ENCODE measurements around the gene SYPL1.

Gene SYPL1

DNA sequence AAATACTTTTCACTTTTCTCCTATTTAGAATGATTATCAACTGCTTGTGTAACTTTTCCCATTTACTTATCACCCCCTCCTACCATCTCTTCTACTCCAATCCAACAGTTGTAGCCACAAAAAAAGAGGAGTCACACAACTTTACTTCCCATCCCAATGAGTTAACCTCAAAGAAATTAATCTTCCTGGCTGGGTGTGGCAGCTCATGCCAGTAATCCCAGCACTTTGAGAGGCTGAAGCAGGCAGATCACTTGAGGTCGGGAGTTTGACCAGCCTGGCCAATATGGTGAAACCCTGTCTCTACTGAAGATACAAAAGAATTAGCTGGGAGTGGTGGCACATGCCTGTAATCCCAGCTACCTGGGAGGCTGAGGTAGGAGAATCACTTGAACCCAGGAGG lies 19.9 kb downstream of the SYPL1 start:
- no peak for DNase-seq (ENCODE audit: low read depth)

DNA sequence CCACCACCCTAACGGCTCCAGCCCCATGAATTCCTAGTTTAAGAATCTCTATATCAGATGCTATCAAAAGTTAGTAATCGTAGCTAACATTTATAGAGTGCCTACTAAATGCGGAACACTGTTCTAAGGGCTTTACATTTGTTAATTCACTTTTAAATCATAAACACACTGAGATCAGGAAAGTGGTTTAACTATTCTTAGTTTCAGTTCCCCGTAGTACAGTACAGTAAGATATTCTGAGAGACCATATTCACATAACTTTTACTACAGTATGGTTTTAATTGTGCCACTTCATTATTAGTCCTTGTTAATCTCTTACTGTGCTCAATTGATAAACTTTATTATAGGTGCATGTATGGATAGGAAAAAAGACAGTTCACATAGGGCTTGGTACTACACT lies 22.5 kb downstream of the SYPL1 start:
- no peak for DNase-seq (ENCODE audit: low read depth)

DNA sequence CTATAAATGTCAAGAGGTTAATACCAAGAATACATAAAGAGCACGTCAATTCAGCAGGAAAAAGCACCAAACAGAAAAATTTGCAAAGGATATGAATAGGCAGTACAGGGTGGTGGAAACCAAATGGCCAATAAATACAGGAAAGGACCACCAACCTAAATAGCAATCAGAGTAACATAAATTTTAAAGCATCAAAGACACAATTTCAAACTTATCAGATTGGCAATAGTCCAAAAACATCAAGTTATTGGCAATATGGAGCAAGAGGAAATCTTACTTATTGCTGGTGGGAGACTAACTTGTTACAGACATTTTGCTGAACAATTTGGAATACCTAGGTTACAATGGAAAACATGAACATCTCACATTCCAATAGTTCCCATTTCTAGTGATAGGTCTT lies 24.1 kb downstream of the SYPL1 start:
- DNase-seq (ENCODE audit: low read depth) = no peak

DNA sequence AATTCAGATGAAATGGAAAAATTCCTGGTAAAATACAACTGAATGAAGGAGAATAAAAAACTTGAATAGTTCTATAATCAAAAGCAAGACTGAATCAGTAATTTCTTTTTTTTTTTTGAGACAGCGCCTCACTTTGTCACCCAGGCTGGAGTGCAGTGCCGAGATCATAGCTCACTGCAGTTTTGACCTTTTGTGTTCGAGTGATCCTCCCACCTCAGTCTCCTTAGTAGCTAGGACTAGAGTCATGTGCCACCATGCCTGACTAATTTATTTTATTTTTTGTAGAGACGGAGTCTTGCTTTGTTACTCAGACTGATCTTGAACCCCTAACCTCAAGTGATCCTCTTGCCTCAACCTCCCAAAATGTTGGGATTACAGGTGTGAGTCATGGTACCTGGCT lies 26.1 kb downstream of the SYPL1 start:
- no peak for DNase-seq (ENCODE audit: low read depth)

DNA sequence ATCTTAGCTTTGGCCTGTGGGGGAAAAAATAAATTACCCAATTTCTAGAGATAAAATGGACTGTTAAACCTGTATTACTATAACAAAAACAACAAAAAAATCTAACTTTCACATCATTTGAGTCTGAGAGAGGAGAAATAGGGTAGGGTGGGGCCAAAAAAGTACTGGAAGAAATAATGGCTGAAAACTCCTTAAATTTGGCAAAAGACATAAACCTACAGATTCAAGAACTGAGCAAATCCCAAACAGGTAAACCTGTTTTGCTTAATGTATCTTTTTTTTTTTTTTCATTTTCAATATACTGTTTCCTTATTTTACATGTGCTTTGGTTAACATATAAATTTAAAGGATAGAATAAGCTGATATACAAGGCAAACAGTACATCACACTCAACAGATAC lies 27.1 kb downstream of the SYPL1 start:
- no peak for DNase-seq (ENCODE audit: low read depth)

DNA sequence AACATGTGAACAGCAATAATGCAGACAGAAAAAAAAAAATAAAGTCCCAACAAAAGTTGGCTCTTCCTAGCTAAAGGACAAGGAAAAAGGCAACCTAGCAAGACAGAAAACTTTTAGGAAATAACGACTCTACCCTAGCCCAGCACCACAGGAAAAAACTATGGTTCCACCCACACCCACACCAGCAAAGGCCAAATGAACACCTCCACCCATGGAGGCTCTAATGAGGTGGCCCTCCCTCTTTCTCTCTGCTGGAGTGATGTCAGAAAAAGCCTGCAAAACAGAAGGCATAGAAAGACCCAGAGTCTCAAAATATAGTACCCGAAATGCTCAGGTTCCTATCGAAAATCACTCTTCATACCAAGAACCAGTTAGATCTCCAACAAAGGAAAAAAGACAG lies 28.4 kb downstream of the SYPL1 start:
- DNase-seq (ENCODE audit: low read depth) = no peak

DNA sequence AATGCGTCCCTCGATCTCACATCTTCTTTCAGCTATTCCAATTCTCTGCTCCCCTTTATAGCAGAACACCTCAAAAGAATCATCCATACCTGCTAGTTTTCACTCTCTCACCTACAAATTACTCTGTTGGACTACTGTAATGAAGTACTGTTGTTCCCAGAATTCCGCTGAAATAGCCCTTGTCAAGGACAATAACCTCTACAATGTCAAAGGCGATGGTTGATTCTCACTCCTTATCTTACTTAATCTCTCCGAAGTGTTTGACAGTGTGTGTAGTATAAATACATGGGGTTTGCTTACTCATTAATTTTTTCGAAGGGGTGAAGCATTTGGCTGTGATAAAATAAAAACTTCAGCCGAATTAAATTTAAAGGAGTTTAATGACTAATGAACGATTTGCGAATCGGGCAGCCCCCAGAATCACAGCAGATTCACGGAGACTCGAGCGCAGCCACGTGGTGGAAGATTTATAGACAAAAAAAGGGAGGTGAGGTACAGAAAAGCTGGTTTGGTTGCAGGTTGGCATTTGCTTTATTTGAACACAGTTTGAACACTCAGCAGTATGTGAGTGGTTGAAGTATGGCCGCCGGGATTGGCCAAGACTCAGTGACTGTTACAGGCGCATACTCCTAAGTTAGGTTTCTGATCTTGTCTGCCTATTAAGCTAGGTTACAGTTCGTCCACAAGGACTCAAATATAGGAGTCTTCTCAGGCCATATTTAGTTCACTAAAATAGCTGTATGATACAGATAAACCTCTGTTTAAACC lies 29.8 kb downstream of the SYPL1 start:
- DNase-seq (ENCODE audit: low read depth) = no peak

DNA sequence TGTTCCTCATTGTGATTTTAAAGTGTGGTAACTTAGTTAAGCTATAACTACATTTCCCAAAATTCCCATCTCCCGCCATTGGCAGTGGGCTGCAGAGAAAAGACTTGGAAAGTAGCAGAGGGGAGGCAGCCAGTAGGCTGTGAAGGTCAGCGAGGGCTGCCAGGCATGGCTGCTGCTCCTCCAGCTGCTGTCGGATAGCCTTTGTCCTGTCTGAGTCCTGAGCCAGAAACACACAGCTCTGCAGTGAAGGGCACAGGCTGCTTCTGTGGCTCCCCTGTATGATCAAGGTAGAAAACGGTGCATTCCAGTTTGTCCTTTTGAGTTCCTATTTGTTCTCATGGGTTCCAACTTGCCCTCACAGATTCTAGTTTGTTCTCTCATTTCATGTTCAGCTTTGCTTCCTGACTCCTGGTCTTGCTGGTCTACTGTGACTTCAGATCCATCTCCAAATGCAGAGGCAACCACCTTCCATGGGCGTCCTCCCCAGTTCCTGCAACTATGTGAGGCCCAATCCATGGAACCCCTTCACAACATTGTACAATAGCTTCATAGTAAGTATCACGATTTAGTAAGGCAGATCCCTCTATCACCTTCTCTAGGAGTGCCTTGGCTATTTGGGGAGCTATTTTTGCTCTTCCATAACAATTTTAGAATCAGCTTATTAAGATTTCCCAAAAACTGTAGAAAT lies 31.7 kb downstream of the SYPL1 start:
- no peak for DNase-seq (ENCODE audit: low read depth)

DNA sequence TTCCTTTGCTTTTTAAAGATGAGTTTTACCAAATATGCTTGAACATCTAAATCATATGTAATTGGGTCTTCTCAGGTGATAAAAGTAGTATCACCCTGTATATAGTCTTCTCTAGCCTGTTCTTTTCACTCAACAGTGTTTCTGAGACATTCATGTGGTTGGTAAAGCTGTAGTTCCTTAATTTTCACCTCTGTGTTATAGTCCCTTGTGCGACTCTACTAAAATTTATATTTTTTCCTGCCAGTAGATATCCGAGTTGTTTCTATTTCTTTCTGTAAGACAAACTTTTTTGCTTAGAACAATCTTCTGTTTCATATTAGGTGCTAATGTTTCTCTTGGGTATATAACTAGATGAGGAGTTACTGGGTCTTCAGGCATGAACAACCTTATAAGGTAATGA lies 35.6 kb downstream of the SYPL1 start:
- DNase-seq (ENCODE audit: low read depth) = no peak

DNA sequence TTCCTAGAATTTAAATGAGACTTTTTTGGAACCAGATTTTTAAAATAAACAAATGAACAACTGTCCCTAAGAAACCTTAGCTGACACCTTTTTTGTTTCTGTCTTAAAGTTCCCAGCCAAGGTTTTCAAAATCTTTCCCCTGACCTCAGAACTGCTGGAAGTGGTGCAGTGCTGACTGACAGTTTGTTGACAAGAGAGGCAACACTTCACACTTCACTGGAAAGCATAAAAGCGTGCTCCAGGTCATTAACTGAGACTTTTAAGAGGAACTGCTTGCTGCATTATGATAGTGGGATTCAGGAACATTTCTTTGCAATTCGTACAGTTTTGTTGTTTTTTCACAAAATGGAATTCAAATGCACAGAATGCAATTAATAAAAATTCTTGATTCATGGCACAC lies 36.2 kb downstream of the SYPL1 start:
- DNase-seq (ENCODE audit: low read depth) = no peak

DNA sequence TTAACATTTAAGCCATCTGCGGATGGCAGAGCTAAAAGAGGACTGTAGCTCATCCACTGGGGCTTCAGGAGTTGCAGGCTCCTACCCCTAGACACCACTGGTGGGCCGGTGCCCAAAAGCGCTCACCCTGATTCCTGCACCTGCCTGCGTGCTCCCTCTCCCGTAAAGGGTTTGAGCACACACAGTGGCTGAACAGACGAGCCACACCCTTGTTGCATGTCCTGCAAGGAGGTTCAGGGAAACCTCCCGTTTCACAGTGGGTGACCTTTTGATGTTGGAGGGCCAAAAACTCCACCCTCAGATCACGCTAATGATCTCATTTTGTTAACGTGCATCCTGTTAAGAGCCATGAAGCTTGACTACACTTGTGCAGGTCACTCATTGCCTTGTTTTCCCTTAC lies 37.9 kb downstream of the SYPL1 start:
- DNase-seq (ENCODE audit: low read depth) = no peak

DNA sequence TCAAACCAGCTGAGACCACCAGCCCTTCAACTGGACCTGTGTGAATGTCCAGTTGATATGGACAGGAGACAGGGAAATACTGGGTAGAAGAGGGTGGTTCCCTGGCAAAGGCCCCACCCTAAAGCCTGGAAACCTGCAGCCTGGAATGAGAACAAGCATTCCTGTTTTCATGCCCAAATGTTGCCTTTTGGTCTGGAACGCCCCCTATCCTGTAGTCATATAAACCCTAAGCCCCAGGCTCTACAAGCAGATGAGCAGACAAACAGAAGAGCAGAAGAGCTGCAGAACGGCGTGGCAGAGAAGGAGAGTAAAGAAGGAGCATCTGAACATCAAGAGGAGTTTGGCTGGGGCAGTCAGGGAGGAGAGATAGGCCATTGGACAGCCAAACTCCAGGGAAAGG lies 38.4 kb downstream of the SYPL1 start:
- DNase-seq (ENCODE audit: low read depth) = no peak

DNA sequence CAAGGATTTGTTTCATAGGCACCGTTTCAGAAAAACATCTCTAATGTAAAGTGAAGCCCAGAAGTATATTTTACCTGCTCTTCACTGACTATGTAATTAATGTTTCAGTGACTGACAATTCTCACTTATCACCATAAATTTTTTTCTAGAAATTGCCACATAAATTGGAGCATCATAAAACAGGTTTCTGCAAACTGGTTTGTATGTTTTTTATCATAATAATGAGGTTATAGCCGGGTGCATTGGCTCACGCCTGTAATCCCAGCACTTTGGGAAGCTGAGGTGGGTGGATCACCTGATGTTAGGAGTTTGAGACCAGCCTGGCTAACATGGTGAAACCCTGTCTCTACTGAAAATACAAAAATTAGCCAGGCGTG lies 39.4 kb downstream of the SYPL1 start:
- DNase-seq (ENCODE audit: low read depth) = no peak

DNA sequence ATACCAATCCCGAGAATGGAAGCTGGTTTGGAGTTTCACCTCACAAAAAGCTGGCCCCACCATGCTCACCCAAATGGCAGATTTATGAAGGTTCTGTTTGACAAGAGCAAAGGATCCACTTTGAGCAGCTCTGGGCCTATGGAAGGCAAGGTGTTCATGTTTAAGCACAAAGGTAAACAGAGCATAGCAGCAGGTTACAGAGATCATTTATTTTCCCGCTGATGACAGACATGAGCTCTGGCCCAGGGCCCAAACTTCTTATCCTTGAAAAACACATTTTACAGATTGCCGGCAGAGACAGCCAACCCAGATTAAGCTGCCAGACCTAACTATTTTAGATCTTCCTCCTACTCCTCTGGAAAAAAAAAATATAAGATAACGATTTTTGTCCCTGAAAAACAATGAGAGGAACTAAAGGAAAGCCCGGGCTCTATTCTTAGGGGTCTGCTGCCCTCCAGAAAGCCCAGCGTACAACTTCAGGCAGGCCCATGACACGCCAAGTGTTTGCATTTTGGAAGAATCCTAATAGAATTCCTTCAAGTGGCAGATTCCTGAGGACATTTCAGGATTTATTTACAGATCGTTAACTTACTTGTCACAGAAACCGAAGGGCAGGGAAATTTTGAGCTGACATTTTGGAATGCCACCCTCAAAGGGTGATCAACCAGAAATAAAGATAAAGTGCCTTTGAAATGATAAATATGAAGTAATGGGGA lies 40.0 kb downstream of the SYPL1 start:
- DNase-seq (ENCODE audit: low read depth) = no peak

DNA sequence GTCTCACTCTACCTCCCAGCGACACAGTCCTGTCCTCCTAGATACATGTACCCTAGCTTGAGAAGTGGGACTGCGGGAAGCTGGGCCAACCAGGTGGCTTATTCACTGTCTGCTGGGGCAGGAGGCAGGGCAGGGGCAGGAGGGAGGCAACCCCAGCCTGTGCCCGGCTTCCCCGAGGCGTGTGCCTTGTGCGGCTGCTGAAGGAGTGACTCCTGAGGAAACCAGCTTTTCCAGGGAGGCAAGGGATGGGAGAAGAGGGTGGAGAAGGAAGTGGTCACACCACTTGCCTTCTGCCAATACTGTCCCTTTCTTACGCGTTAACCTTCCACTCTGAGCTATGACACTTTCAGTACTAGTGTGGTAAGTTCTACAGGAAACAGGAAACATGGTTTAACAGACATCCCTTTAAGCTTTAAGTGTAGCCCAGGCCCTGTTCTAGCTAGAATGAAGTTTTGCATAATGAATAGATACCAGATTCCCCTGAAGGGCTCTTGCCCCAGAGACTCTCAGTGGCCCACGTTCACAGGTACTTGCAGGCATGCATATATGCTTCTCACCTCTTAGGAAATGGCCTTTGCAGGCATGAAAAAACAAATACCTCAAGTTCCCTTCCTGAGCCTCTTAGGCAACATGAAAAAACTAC lies 40.6 kb downstream of the SYPL1 start:
- DNase-seq (ENCODE audit: low read depth) = peak; percentile 26

DNA sequence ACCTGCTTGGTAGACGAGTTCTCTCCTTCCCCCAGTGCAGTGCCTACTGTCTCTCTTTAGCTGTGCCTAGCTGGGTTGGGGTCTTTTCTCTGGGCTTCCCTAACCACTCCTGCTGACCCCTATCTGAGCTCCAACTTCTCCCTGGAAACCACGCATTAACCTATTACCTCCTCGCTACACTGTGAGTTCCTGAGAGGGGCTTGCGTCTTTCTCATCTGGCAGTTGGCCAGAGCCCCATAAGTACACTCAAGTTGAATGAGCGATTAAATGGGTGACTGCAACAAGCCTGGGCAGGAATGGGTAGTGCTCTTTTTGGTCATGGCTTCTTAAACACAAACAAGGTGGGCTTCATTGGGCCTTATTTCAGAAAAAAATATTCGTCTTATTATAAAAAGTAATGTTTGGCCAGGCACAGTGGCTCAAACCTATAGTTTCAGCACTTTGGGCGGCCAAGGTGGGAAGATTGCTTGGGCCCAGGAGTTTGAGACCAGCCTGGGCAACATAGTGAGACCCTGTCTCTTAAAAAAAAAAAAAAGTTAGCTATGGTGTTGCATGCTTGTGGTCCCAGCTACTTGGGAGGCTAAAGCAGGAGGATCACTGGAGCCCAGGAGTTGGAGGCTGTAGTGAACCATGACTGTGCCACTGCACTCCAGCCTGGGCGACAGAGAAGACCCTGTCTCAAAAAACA lies 41.4 kb downstream of the SYPL1 start:
- DNase-seq (ENCODE audit: low read depth) = no peak

DNA sequence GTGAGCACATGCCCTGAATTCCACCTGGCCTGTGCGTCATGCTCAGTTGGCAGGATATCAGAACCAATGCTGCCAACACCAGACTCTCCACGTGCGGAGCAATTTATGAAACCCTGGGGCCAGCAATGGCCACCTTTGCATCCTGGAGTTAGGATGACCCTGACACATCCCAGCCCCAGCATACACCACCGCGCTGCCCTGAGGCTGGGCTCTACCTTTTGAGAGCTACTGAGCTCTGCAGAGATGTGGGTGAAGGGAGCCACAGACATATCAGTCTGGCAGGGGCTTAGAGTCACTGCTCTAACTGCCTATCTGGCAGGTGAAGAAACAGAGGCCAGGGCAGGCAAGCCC lies 41.9 kb downstream of the SYPL1 start:
- DNase-seq (ENCODE audit: low read depth) = no peak

DNA sequence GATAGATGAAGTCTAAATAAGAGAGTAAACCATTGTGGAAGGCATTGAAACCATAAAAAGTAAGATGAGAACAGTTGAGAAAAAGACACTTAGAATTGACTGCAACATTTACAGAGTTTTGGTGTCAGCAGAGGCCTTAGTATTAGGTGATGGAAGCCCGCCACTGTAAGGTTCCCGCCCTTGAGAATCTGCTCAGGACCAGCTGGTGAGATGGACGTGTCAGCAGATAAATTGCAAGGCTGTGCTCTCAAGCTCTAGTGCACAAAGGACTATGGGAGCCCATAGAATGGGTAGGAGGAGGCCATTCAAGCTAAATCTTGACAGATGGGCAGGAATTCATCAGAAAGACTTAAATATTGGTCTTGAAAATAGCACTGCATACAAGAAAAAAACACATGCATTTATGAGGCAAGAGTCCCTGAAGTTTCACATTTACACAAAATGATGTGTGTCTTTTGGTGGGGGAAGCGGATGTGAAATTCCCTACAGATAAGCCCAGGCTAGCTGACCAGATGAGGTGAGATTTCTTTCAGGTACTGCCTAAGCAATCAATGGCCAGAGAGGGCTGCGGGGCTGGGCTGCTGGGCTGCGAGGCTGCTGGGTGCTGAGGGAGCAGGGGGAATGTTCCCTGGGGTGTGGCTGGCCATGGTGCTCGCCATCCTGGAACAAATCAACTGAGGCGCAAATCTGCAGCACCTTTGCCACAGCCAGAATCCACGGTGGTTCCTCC lies 42.5 kb downstream of the SYPL1 start:
- DNase-seq (ENCODE audit: low read depth) = no peak

DNA sequence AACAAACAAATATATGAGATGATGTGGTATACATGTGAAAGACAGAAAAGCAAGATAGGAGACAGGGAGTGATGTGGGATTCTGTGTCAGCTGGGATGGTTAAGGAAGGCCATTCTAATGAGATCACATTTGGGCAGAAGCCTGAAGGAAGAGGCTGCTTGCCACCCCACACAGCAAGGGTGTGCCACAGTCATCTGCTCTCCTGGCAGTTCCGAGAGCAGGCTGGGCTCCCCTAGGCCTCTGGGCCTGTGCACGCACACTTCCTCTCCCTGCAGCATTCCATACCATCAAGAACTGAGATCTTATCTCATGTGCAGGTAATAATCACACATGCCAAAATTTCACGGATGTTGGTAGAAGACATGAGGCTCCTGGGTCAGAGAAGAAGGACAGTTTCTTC lies 43.1 kb downstream of the SYPL1 start:
- DNase-seq (ENCODE audit: low read depth) = no peak

DNA sequence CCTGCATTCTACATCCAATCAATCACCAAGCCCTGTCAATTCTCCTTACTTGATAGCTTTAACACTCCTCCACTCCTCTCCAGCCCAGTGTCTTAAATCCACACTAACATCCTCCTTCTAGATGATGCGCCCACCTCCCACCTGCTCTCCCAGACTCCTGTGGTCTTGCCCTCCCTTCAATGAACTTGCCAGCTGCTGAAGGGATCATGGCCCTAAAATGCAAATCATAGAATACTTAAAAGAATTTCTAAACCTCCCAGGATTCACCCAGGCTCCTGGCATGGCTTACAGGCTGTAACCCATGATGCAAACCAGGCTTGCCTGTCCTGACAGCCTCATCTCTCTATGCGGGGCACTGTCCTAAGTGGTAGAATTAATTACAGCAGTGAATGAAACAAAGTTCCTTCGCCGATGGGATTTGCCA lies 43.6 kb downstream of the SYPL1 start:
- DNase-seq (ENCODE audit: low read depth) = no peak

DNA sequence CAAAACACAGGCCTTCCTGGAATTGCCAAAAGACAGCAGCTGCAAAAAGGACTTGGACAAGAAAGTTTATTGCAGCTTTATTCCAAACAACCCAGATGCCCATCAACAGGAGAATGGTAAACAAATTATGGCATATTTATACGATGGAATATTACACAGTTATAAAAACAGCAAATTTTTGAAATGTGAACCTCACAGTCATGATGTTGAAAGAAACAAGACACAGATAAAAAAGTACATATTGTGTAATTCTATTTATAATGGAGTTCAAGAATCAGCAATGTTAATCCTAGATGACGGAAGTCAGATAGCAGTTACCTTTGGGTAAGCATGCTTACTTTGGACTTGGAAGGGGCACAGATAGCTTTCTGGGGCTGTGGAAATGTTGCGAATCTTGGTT lies 44.4 kb downstream of the SYPL1 start:
- no peak for DNase-seq (ENCODE audit: low read depth)
